Activated T-cell treated with anti-CD3 and anti-CD28 coated beads for 24 hours (primary cell): Measurements from ENCODE around the gene MRPS24.
"Not testable (repeated sequence)": the region's sequence is repeated elsewhere in the genome, so short reads cannot be mapped to it uniquely, and the experiment has no call there.

Experiments
- DNase-seq: peaks from one replicate; pipeline ENCODE4 v3.0.0-alpha.2; 2020; ENCODE audit warnings: low read depth

Gene MRPS24

GRCh38 chr7:43869006-43869866 lies at the start of gene MRPS24:
TSS of gene MRPS24 (minus strand) at chr7:43869517. CDS start at chr7:43869495, 22 bp downstream.
- peak; percentile 93 for DNase-seq

GRCh38 chr7:43915907-43916306 lies 46.6 kb upstream of the MRPS24 start:
- no peak for DNase-seq

- no peak for DNase-seq
Measured at GRCh38 chr7:43914795-43915194, 45.5 kb upstream of the MRPS24 start.

- peak; percentile 31 for DNase-seq
Measured at GRCh38 chr7:43906331-43907010, 37.2 kb upstream of the MRPS24 start, which contains the start of gene URGCP. TSS of gene URGCP (minus strand) at chr7:43906596. CDS start at chr7:43906575, 21 bp downstream.

- DNase-seq = peak; percentile 7
Measured at GRCh38 chr7:43905956-43906330, 36.6 kb upstream of the MRPS24 start.

GRCh38 chr7:43905209-43905946 lies 36.1 kb upstream of the MRPS24 start:
- DNase-seq = no peak

- no peak for DNase-seq
Measured at GRCh38 chr7:43904533-43905208, 35.4 kb upstream of the MRPS24 start.

GRCh38 chr7:43902542-43903054 lies 33.3 kb upstream of the MRPS24 start:
- DNase-seq = no peak

- not testable (repeated sequence) for DNase-seq
Measured at GRCh38 chr7:43898571-43898970, 29.3 kb upstream of the MRPS24 start.

GRCh38 chr7:43895847-43896415 lies 26.6 kb upstream of the MRPS24 start:
- no peak for DNase-seq

- no peak for DNase-seq
Measured at GRCh38 chr7:43891069-43891955, 22.0 kb upstream of the MRPS24 start.

GRCh38 chr7:43890468-43890867 lies 21.2 kb upstream of the MRPS24 start:
- no peak for DNase-seq

GRCh38 chr7:43888993-43889945 lies 20.0 kb upstream of the MRPS24 start:
- no peak for DNase-seq

- DNase-seq = no peak
Measured at GRCh38 chr7:43884617-43885016, 15.3 kb upstream of the MRPS24 start.

GRCh38 chr7:43884209-43884608 lies 14.9 kb upstream of the MRPS24 start:
- no peak for DNase-seq

- no peak for DNase-seq
Measured at GRCh38 chr7:43880596-43880995, 11.3 kb upstream of the MRPS24 start.

- no peak for DNase-seq
Measured at GRCh38 chr7:43879477-43879876, 10.2 kb upstream of the MRPS24 start.

GRCh38 chr7:43878867-43879266 lies 9.6 kb upstream of the MRPS24 start:
- DNase-seq = no peak
